Panc1 (cell line): ENCODE results near the gene KCNC4. TPM values are rescaled to one million over a fixed set of nuclear protein-coding genes. Genes with fewer than 3 reads are reported as not detected.

ENCODE experiments used
- ATAC-seq: fragments of 200-7000 bp; cut with Tn5 transposase; 2 replicates; pipeline ENCODE4 v1.9.1; 2020; ENCODE audit warnings: mild to moderate bottlenecking, moderate library complexity
- BruUV-seq: library from RNA; stranded (reverse); fragments of 400-500 nt; replicated peaks from 2 replicates; lab custom pipeline; 2021; lab: Mats Ljungman, UMichigan
- CTCF ChIA-PET: fragments of 300-600 bp; sonication (Branson Sonifier 250); formaldehyde crosslinking; loops from one replicate; lab custom pipeline; 2022; ENCODE audit warnings: antibody characterized with exemption; lab: Charles Lee
- POLR2A ChIA-PET: fragments of 300-600 bp; sonication (Branson Sonifier 250); formaldehyde crosslinking; loops from one replicate; lab custom pipeline; 2022; ENCODE audit warnings: antibody characterized with exemption; lab: Charles Lee
- DNase-seq: peaks from one replicate; pipeline ENCODE4 v3.0.0-alpha.2; 2010; ENCODE audit warnings: low read depth, low spot score
- H3K27ac ChIP-seq: 2 replicates; pipeline ENCODE4 v1.5.1; 2011; ENCODE audit warnings: mild to moderate bottlenecking, low read length, inconsistent platforms
- H3K27me3 ChIP-seq: fragments of 200-500 bp; sonication (Bioruptor generic); 2 replicates; pipeline ENCODE4 v1.6.0; 2014; ENCODE audit warnings: low read length, inconsistent platforms; ENCODE audit not compliant: control insufficient read depth, insufficient read depth
- H3K36me3 ChIP-seq: fragments of 200-500 bp; sonication (Bioruptor generic); 2 replicates; pipeline ENCODE4 v1.5.1; 2014; ENCODE audit warnings: inconsistent platforms, mild to moderate bottlenecking, low read length, moderate library complexity; ENCODE audit not compliant: control insufficient read depth, insufficient read depth
- H3K4me1 ChIP-seq: 2 replicates; pipeline ENCODE4 v1.5.1; 2011; ENCODE audit warnings: inconsistent platforms, mild to moderate bottlenecking, low read length, moderate library complexity; ENCODE audit not compliant: control insufficient read depth, insufficient read depth
- H3K4me3 ChIP-seq, 2 experiments: 2 replicates each; pipeline ENCODE4 v1.5.1; 2011 to 2012; ENCODE audit warnings: low read depth in 2 of 2, low read length in 2 of 2, mild to moderate bottlenecking in 2 of 2, inconsistent platforms in 1 of 2, moderate library complexity in 1 of 2
- H3K9me3 ChIP-seq: fragments of 200-500 bp; sonication (Bioruptor generic); 2 replicates; pipeline ENCODE4 v1.5.1; 2014; ENCODE audit warnings: low read depth, mild to moderate bottlenecking, inconsistent platforms, low read length, moderate library complexity; ENCODE audit not compliant: control insufficient read depth, insufficient read depth
- POLR2AphosphoS5 ChIP-seq: IDR thresholded peaks from 2 replicates; pipeline ENCODE4 v1.6.1; 2012; ENCODE audit warnings: mild to moderate bottlenecking, low read depth, low read length, moderate library complexity
- SIN3A ChIP-seq: IDR thresholded peaks from 2 replicates; pipeline ENCODE4 v1.6.1; 2012; ENCODE audit warnings: low read depth, mild to moderate bottlenecking, low read length, moderate library complexity, borderline replicate concordance; ENCODE audit not compliant: insufficient read depth
- TCF7L2 ChIP-seq: IDR thresholded peaks from 2 replicates; pipeline ENCODE4 v1.6.1; 2011; ENCODE audit warnings: mild to moderate bottlenecking, low read depth, low read length, inconsistent platforms
- in situ Hi-C: cut with HindIII; loops from 2 replicates; pipeline ENCODE4 v1.10.0; 2016; ENCODE audit warnings: low sequenced_read_pairs, low pct_unique_long_range_greater_than_20kb
- intact Hi-C: fragments of 100-400 bp; cut with micrococcal nuclease; formaldehyde crosslinking; loops from one replicate; pipeline ENCODE4 v1.10.0; 2022; ENCODE audit not compliant: unreplicated experiment
- total RNA-seq: library from RNA; stranded (reverse); gene quantifications from one replicate; pipeline ENCODE4 v1.2.1, GENCODE V29; 2021; ENCODE audit not compliant: unreplicated experiment
- TF ChIP-seq, protein P1 (sequence below): fragments of 450-650 bp; IDR thresholded peaks from 2 replicates; pipeline ENCODE4 v1.5.1; 2017; ENCODE audit warnings: mild to moderate bottlenecking
- TF ChIP-seq, protein P2 (sequence below), 2 experiments: IDR thresholded peaks; 2 replicates each; pipeline ENCODE4 v1.6.1; 2011 to 2012; ENCODE audit warnings: low read depth in 2 of 2, control low read depth in 1 of 2, low read length in 1 of 2, mild to moderate bottlenecking in 1 of 2, moderate library complexity in 1 of 2; ENCODE audit not compliant: insufficient read depth in 1 of 2

KCNC4 gene
- total RNA-seq, 1 experiment from 2014 or later = 15.4 TPM

DNA sequence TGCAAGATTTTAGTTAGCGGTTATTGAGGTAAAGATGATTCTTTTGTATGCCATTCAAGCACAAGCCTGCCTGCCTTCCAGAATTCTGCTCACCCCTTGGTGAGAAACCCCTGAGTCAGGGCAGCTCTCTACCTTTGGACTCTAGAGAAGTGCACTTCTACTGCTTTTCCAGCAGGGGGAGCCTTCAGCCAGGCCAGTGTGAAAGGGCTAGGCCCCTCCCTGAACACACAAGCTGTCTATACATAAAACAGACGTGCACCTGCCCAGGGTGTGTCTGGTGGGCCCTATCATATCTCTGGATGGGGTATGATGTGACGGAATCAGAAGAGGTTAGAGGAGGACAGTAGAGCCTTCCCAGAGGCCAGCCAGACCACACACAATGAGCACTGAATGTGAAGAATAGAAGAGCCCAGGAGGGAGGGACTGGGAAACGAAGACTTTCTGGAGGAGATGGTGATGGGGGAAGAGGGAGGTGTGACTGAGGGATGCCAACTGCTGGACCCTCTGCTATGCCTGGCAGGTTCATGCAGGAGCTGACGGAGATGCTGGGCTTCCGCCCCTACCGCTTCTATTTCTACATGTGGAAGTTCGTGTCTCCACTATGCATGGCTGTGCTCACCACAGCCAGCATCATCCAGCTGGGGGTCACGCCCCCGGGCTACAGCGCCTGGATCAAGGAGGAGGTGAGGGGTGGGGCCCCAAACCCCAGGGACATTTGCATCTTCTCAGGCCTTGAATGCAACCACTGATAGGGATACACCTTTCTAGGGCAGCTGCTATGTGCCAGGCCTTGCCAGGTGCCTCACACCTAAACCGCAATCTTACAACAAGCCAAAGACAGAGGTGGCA, 13.0 kb upstream of the KCNC4 start:
- no peak for TF ChIP-seq TCF7L2
- TF ChIP-seq, protein P1, sequence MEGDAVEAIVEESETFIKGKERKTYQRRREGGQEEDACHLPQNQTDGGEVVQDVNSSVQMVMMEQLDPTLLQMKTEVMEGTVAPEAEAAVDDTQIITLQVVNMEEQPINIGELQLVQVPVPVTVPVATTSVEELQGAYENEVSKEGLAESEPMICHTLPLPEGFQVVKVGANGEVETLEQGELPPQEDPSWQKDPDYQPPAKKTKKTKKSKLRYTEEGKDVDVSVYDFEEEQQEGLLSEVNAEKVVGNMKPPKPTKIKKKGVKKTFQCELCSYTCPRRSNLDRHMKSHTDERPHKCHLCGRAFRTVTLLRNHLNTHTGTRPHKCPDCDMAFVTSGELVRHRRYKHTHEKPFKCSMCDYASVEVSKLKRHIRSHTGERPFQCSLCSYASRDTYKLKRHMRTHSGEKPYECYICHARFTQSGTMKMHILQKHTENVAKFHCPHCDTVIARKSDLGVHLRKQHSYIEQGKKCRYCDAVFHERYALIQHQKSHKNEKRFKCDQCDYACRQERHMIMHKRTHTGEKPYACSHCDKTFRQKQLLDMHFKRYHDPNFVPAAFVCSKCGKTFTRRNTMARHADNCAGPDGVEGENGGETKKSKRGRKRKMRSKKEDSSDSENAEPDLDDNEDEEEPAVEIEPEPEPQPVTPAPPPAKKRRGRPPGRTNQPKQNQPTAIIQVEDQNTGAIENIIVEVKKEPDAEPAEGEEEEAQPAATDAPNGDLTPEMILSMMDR = peak; percentile 91
- TF ChIP-seq, protein P2, sequence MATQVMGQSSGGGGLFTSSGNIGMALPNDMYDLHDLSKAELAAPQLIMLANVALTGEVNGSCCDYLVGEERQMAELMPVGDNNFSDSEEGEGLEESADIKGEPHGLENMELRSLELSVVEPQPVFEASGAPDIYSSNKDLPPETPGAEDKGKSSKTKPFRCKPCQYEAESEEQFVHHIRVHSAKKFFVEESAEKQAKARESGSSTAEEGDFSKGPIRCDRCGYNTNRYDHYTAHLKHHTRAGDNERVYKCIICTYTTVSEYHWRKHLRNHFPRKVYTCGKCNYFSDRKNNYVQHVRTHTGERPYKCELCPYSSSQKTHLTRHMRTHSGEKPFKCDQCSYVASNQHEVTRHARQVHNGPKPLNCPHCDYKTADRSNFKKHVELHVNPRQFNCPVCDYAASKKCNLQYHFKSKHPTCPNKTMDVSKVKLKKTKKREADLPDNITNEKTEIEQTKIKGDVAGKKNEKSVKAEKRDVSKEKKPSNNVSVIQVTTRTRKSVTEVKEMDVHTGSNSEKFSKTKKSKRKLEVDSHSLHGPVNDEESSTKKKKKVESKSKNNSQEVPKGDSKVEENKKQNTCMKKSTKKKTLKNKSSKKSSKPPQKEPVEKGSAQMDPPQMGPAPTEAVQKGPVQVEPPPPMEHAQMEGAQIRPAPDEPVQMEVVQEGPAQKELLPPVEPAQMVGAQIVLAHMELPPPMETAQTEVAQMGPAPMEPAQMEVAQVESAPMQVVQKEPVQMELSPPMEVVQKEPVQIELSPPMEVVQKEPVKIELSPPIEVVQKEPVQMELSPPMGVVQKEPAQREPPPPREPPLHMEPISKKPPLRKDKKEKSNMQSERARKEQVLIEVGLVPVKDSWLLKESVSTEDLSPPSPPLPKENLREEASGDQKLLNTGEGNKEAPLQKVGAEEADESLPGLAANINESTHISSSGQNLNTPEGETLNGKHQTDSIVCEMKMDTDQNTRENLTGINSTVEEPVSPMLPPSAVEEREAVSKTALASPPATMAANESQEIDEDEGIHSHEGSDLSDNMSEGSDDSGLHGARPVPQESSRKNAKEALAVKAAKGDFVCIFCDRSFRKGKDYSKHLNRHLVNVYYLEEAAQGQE (IDR thresholded peaks at IDR 0.05; ENCODE audit: insufficient read depth in 1 of 2, low read depth in 2 of 2, low read length in 1 of 2) = no peak
- ChIA-PET CTCF (interaction anchor here (0.5 to 1.4 kb wide), 4 partner anchors 12 to 299 kb away, joined by 3 to 7 read pairs (median 4); no protein-coding TSS in a partner anchor), POLR2A (no interaction called here)
- no TSS peak for BruUV-seq
- ATAC-seq = peak; percentile 88
- Histone ChIP-seq H3K27me3 (no peaks in the 10 kb centered on the region), H3K9me3 (no peaks in the 10 kb centered on the region), H3K4me1 (no peaks in the 10 kb centered on the region; the same call in 1 of the 2 replicates), H3K36me3 (no peaks in the 10 kb centered on the region), H3K4me3 (no peak overlapping the region), H3K27ac (no peak overlapping the region)
- no peak for DNase-seq
- in situ Hi-C loops = no loop called here
- intact Hi-C loops = no loop called here

DNA sequence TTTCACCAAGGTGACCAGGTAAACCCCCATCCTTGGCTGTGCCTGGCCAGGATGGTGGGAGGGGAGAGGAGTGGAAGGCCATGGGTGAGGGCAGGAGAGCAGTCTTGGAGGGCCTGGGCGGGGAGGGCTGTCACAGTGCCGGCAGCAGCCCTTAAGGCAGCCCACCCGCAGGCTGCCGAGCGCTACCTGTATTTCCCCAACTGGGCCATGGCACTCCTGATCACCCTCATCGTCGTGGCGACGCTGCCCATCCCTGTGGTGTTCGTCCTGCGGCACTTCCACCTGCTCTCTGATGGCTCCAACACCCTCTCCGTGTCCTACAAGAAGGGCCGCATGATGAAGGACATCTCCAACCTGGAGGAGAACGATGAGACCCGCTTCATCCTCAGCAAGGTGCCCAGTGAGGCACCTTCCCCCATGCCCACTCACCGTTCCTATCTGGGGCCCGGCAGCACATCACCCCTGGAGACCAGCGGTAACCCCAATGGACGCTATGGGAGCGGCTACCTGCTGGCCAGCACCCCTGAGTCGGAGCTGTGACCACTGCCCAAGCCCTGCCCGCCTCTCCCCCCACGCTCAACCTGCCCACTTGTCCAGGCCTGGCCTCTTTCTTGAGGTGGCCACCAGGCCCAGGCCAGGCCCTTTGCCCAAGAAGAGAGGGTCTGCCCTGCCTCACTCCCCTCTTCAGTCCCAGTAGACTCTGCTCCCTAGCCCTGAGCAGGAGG, 12.0 kb upstream of the KCNC4 start:
- in situ Hi-C loops (no loop called here), intact Hi-C loops (no loop called here)
- DNase-seq (no peak), ATAC-seq (no peak)
- H3K9me3 ChIP-seq = no peaks in the 10 kb centered on the region
- no peak overlapping the region for H3K27ac ChIP-seq
- H3K36me3 ChIP-seq = no peaks in the 10 kb centered on the region
- TF ChIP-seq SIN3A = no peak
- no peak for TF ChIP-seq POLR2AphosphoS5
- POLR2A ChIA-PET = no interaction called here
- no peak overlapping the region for H3K4me3 ChIP-seq
- H3K27me3 ChIP-seq = no peaks in the 10 kb centered on the region
- no peaks in the 10 kb centered on the region; the same call in 1 of the 2 replicates for H3K4me1 ChIP-seq
- BruUV-seq = no TSS peak
- CTCF ChIA-PET = no interaction called here
